K562 (cell line): Measurements from ENCODE around the gene CDC45. TPM values are rescaled to one million over a fixed set of nuclear protein-coding genes. Genes with fewer than 3 reads are reported as not detected.

Source experiments
- ATF6 ChIP-seq: sonication (generic); formaldehyde crosslinking; IDR thresholded peaks from 2 replicates; pipeline ENCODE4 v1.4.0; 2020; ENCODE audit warnings: mild to moderate bottlenecking, missing genetic modification reagents
- BRD9 ChIP-seq: fragments of 450-650 bp; IDR thresholded peaks from 2 replicates; pipeline ENCODE4 v1.6.1; 2018; ENCODE audit warnings: low read depth; ENCODE audit not compliant: partially characterized antibody
- HOXB6 ChIP-seq: fragments of 250-450 bp; sonication (Bioruptor Pico); IDR thresholded peaks from 2 replicates; pipeline ENCODE4 v1.5.1; 2022; ENCODE audit warnings: mild to moderate bottlenecking, borderline replicate concordance
- SRSF1 ChIP-seq: fragments of 200-400 bp; formaldehyde crosslinking; IDR thresholded peaks from 2 replicates; pipeline ENCODE4 v1.6.1; 2017; ENCODE audit warnings: mild to moderate bottlenecking, low read depth, low read length, moderate library complexity
- STAT6 ChIP-seq: sonication (generic); formaldehyde crosslinking; IDR thresholded peaks from 2 replicates; pipeline ENCODE4 v1.8.1; 2023; ENCODE audit warnings: mild to moderate bottlenecking, missing genetic modification reagents
- TGIF2 ChIP-seq: sonication (generic); formaldehyde crosslinking; IDR thresholded peaks from 2 replicates; pipeline ENCODE4 v1.8.1; 2022; ENCODE audit warnings: mild to moderate bottlenecking, missing genetic modification reagents, moderate library complexity
- ZBTB40 ChIP-seq, 2 experiments: fragments of 450-650 bp in 1 of 2; sonication (generic) in 1 of 2; formaldehyde crosslinking in 1 of 2; IDR thresholded peaks; 2 replicates each; pipeline versions ENCODE4 v1.7.1 to v1.9.0; 2016 to 2022; ENCODE audit warnings: inconsistent platforms in 1 of 2, mild to moderate bottlenecking in 1 of 2, missing genetic modification reagents in 1 of 2
- ZFP30 ChIP-seq: fragments of 250-450 bp; sonication (Bioruptor Pico); IDR thresholded peaks from 2 replicates; pipeline ENCODE4 v1.8.0; 2022; ENCODE audit warnings: moderate library complexity, mild to moderate bottlenecking, inconsistent platforms, borderline replicate concordance
- ZFP36 ChIP-seq: fragments of 150-350 bp; IDR thresholded peaks from 2 replicates; pipeline ENCODE4 v1.6.1; 2018; ENCODE audit warnings: low read length, low read depth; ENCODE audit not compliant: partially characterized antibody
- ZNF324 ChIP-seq: fragments of 250-450 bp; sonication (Bioruptor Pico); IDR thresholded peaks from 2 replicates; pipeline ENCODE4 v1.4.0; 2020; ENCODE audit warnings: mild to moderate bottlenecking
- polyA plus RNA-seq, 8 experiments: library from polyadenylated mRNA; depleted of rRNA in 4 of 8; stranded (reverse) in 5 of 8; unstranded in 3 of 8; fragments of >200 nt; fragmentation: Nextera tagmentation in 2 of 8; fragmentation: Illumina TruSeq in 1 of 8; extraction: Ambion mirVana in 2 of 8; extraction: Trizol in 1 of 8; gene quantifications; 2 replicates each; pipeline versions ENCODE4 v1.2.1 to v1.2.3, GENCODE V29; 2011 to 2014; ENCODE audit warnings: inconsistent platforms in 1 of 8, missing spikeins in 1 of 8
- total RNA-seq, 7 experiments: library from RNA; depleted of rRNA in 6 of 7; stranded (reverse); fragments of >200 nt in 6 of 7; fragmentation: Illumina TruSeq in 2 of 7; extraction: Trizol in 2 of 7; gene quantifications; 2 replicates each; pipeline versions ENCODE4 v1.2.1 to v1.2.3, GENCODE V29; 2011 to 2021; ENCODE audit warnings: low replicate concordance in 1 of 7

The CDC45 gene
- total and polyA plus RNA-seq, 9 of the 15 experiments (the other 6 are each of a cell fraction or from before 2014, with no cell fraction given), result 251 to 580 (median 410) TPM

GRCh38 chr22:19495562-19496323 lies 16.0 kb downstream of the CDC45 start (continued):
- TF ChIP-seq ZBTB40 (IDR thresholded peaks at IDR 0.05) (no peak), ZBTB40 (CRISPR knock-in tag; IDR thresholded peaks at IDR 0.05) (0 out of 2 replicates have a peak, but pooled peaks have one; percentile 27), ZFP36 (peak; percentile 88), TGIF2 (0 out of 2 replicates have a peak, but pooled peaks have one; percentile 46), ZFP30 (CRISPR knock-in tag) (no peak), BRD9 (no peak), SRSF1 (no peak), HOXB6 (CRISPR knock-in tag) (no peak), STAT6 (CRISPR knock-in tag) (peak; percentile 58; the same call in 1 of the 2 replicates), ZNF324 (CRISPR knock-in tag) (no peak), ATF6 (0 out of 2 replicates have a peak, but pooled peaks have one; percentile 63)
